H1 (cell line): ENCODE results near the gene WDR11. TPM values are rescaled to one million over a fixed set of nuclear protein-coding genes. Genes with fewer than 3 reads are reported as not detected.

Experiments
- BCL11A ChIP-seq, 2 experiments: IDR thresholded peaks; one replicate each; pipeline ENCODE4 v1.6.1; 2011; ENCODE audit warnings: low read depth in 2 of 2, low read length in 2 of 2, mild to moderate bottlenecking in 2 of 2
- CBX5 ChIP-seq: fragments of 300-800, 300-1000 bp; sonication (generic); IDR thresholded peaks from 2 replicates; pipeline ENCODE4 v1.7.1; 2016; ENCODE audit warnings: antibody characterized with exemption, low read length, low read depth
- CHD1 ChIP-seq: IDR thresholded peaks from 2 replicates; pipeline ENCODE4 v1.6.1; 2012; ENCODE audit warnings: low read depth, low read length, improper control_type of control experiment
- FOSL1 ChIP-seq: IDR thresholded peaks from 2 replicates; pipeline ENCODE4 v1.6.1; 2011; ENCODE audit warnings: mild to moderate bottlenecking, low read depth, low read length, moderate library complexity; ENCODE audit not compliant: insufficient read depth
- JUND ChIP-seq: IDR thresholded peaks from 2 replicates; pipeline ENCODE4 v1.6.1; 2011; ENCODE audit warnings: mild to moderate bottlenecking, improper control_type of control experiment, low read length
- POLR2A ChIP-seq, 2 experiments: IDR thresholded peaks; 1 replicate in 1 of 2; 2 replicates in 1 of 2; pipeline ENCODE4 v1.6.1; 2011; ENCODE audit warnings: low read depth in 2 of 2, low read length in 2 of 2, mild to moderate bottlenecking in 2 of 2; ENCODE audit errors: control extremely low read depth in 1 of 2
- RAD21 ChIP-seq, 2 experiments: IDR thresholded peaks in 1 of 2; conservative IDR thresholded peaks in 1 of 2; 2 replicates each; pipeline ENCODE4 v1.6.1; 2011; ENCODE audit warnings: low read depth in 2 of 2, low read length in 2 of 2, improper control_type of control experiment in 1 of 2, inconsistent platforms in 1 of 2, mild to moderate bottlenecking in 1 of 2, moderate library complexity in 1 of 2
- SUZ12 ChIP-seq: fragments of 200-600 bp; sonication (generic); IDR thresholded peaks from 2 replicates; pipeline ENCODE4 v1.6.1; 2012; ENCODE audit warnings: mild to moderate bottlenecking, inconsistent platforms, low read length, moderate library complexity, mixed read lengths
- TAF1 ChIP-seq: IDR thresholded peaks from 2 replicates; pipeline ENCODE4 v1.6.1; 2011; ENCODE audit warnings: mild to moderate bottlenecking, low read depth, low read length
- YY1 ChIP-seq: IDR thresholded peaks from 2 replicates; pipeline ENCODE4 v1.6.1; 2011; ENCODE audit warnings: low read depth, mild to moderate bottlenecking, low read length
- polyA plus RNA-seq, 7 experiments: library from polyadenylated mRNA; depleted of rRNA in 3 of 7; stranded (reverse) in 5 of 7; unstranded in 2 of 7; fragments of >200 nt in 5 of 7; fragments of 200-250 nt in 2 of 7; gene quantifications; 1 replicate in 5 of 7; 2 replicates in 1 of 7; 4 replicates in 1 of 7; pipeline versions ENCODE4 v1.2.1 to v1.2.3, GENCODE V29; 2011 to 2013; ENCODE audit warnings: missing spikeins in 2 of 7, mixed read lengths in 2 of 7
- total RNA-seq: library from RNA; stranded (reverse); fragmentation: NEBNext Ultra II Directional; extraction: Animal tissue kit (Norgen Biotek cat#: 25700); gene quantifications from 2 replicates; pipeline ENCODE4 v1.2.1, GENCODE V29; 2021

WDR11 gene
- total and polyA plus RNA-seq, 2 of the 8 experiments (the other 6 are each of a cell fraction or from before 2014, with no cell fraction given) = 39.7 to 41.9 TPM

DNA sequence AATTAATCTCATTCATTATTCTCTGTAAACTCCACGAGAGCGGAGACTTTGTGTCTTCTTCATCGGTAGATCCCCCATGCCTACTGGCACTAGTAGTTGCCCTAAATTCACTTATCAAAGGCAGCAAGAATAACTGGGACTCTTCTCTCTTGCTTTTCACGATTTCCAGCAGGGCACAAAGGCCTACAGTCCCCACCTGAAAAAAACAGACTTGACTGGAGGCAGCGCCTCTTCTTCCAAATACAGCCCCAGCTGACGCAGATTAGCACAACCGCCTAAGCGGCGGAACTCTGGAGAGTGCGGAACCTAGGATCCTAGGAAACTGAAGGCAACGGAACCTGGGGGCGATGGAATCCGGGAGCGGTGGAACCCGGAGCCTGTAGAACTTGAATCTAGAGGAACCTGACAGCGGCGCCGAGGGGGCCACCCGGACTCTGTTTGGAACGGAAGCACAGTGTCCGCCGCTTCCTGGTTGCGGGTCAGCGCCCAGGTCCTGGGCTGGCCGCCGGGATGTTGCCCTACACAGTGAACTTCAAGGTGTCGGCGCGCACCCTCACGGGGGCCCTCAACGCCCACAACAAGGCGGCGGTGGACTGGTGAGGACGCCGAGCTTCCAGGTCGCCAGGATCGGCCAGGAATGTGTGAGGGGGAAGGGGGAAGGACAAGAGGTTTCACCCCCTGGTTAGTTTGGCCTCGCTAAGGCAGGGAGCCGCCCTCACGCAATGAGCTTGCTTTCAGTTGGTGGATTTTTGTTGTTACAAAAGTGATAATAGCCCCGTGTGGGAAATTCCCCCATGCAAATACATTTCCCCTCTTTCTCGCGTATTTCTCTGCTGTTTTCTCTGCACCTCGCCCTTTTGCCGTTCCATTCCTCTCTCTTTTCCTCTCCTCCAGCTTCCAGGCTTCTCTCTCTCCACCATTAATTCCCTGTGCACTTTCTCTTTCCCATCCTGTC, at the start of gene WDR11 (continued):
- no peak; the same call in 1 of the 2 replicates for TF ChIP-seq SUZ12
- no peak for TF ChIP-seq BCL11A (IDR thresholded peaks at IDR 0.05; ENCODE audit: low read depth in 2 of 2, low read length in 2 of 2)
- peak; percentile 86 for TF ChIP-seq YY1
- TF ChIP-seq TAF1 = peak; percentile 97
- no peak for TF ChIP-seq CHD1
- TF ChIP-seq POLR2A (IDR thresholded peaks at IDR 0.05; ENCODE audit: control extremely low read depth in 1 of 2, low read depth in 2 of 2, low read length in 2 of 2) = peak; percentile 66 to 96
- no peak for TF ChIP-seq FOSL1
- TF ChIP-seq JUND = no peak
- TF ChIP-seq RAD21 (IDR thresholded peaks at IDR 0.05 in 1 of 2, conservative IDR thresholded peaks at IDR 0.05 in 1 of 2; ENCODE audit: low read depth in 2 of 2, low read length in 2 of 2) = peak; percentile 20 to 36; a peak in 3 of 4 replicates
- no peak for TF ChIP-seq CBX5
